SU-DHL-6 (cell line): ENCODE measurements around the gene WNT5A.

Source experiments
- EZH2phosphoT487 ChIP-seq: fragments of 200-600 bp; sonication (generic), shearing (Covaris generic); conservative IDR thresholded peaks from 2 replicates; pipeline ENCODE4 v1.6.1; 2018; ENCODE audit warnings: mild to moderate bottlenecking, antibody characterized with exemption, low read length, moderate library complexity, mixed read lengths
- TF ChIP-seq, protein P1 (sequence below): fragments of 200-600 bp; sonication (generic); IDR thresholded peaks from one replicate; pipeline ENCODE4 v1.5.1; 2017; ENCODE audit warnings: antibody characterized with exemption, mild to moderate bottlenecking, low read length, moderate library complexity; ENCODE audit not compliant: insufficient read depth, poor library complexity, severe bottlenecking

GRCh38 chr3:55423782-55424181, 63.3 kb downstream of the WNT5A start:
- TF ChIP-seq, protein P1, sequence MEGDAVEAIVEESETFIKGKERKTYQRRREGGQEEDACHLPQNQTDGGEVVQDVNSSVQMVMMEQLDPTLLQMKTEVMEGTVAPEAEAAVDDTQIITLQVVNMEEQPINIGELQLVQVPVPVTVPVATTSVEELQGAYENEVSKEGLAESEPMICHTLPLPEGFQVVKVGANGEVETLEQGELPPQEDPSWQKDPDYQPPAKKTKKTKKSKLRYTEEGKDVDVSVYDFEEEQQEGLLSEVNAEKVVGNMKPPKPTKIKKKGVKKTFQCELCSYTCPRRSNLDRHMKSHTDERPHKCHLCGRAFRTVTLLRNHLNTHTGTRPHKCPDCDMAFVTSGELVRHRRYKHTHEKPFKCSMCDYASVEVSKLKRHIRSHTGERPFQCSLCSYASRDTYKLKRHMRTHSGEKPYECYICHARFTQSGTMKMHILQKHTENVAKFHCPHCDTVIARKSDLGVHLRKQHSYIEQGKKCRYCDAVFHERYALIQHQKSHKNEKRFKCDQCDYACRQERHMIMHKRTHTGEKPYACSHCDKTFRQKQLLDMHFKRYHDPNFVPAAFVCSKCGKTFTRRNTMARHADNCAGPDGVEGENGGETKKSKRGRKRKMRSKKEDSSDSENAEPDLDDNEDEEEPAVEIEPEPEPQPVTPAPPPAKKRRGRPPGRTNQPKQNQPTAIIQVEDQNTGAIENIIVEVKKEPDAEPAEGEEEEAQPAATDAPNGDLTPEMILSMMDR = no peak
- no peak for TF ChIP-seq EZH2phosphoT487
